Liver (tissue), 9 donors: ENCODE data around the gene FOXN3. TPM values are rescaled to one million over a fixed set of nuclear protein-coding genes. Genes with fewer than 3 reads are reported as not detected.

Source experiments
- DNase-seq: peaks from one replicate; pipeline ENCODE4 v3.0.0-alpha.2; 2017; ENCODE audit warnings: low spot score
- H3K27ac ChIP-seq, 2 donors: one replicate each; pipeline ENCODE4 v1.7.0; 2013; ENCODE audit warnings: inconsistent platforms in 2 of 2, low read length in 2 of 2, control low read depth in 1 of 2, low read depth in 1 of 2, mild to moderate bottlenecking in 1 of 2
- H3K27me3 ChIP-seq, 4 donors: one replicate each; pipeline versions ENCODE4 v1.6.1 to v1.7.0; 2013; ENCODE audit warnings: low read length in 3 of 4, inconsistent platforms in 1 of 4, mild to moderate bottlenecking in 1 of 4, moderate library complexity in 1 of 4; ENCODE audit not compliant: control insufficient read depth in 4 of 4, insufficient read depth in 4 of 4
- H3K36me3 ChIP-seq, 4 donors: one replicate each; pipeline versions ENCODE4 v1.6.1 to v1.7.0; 2013; ENCODE audit warnings: low read length in 3 of 4, mild to moderate bottlenecking in 3 of 4, low read depth in 1 of 4, moderate library complexity in 1 of 4; ENCODE audit not compliant: control insufficient read depth in 4 of 4, insufficient read depth in 3 of 4
- H3K4me1 ChIP-seq, 4 donors: one replicate each; pipeline versions ENCODE4 v1.6.1 to v1.7.0; 2013; ENCODE audit warnings: low read length in 3 of 4, mild to moderate bottlenecking in 3 of 4, moderate library complexity in 1 of 4; ENCODE audit not compliant: control insufficient read depth in 4 of 4, insufficient read depth in 4 of 4
- H3K4me3 ChIP-seq, 3 donors: one replicate each; pipeline versions ENCODE4 v1.6.1 to v1.7.0; 2013; ENCODE audit warnings: low read length in 3 of 3, control low read depth in 1 of 3, low read depth in 1 of 3, mild to moderate bottlenecking in 1 of 3
- H3K9ac ChIP-seq, 2 donors: one replicate each; pipeline ENCODE4 v1.7.0; 2013; ENCODE audit warnings: low read length in 2 of 2, mild to moderate bottlenecking in 2 of 2, moderate library complexity in 2 of 2, control low read depth in 1 of 2, low read depth in 1 of 2
- H3K9me3 ChIP-seq, 4 donors: one replicate each; pipeline versions ENCODE4 v1.6.1 to v1.7.0; 2013; ENCODE audit warnings: low read length in 3 of 4; ENCODE audit not compliant: control insufficient read depth in 4 of 4
- ATF3 ChIP-seq: IDR thresholded peaks from 2 replicates; pipeline ENCODE4 v1.6.1; 2016; ENCODE audit warnings: antibody characterized with exemption
- CTCF ChIP-seq: fragments of 150-350 bp; IDR thresholded peaks from 2 replicates; pipeline ENCODE4 v1.5.1; 2017; ENCODE audit warnings: improper control_type of control experiment, low read depth, low read length; ENCODE audit not compliant: missing input control
- EGR1 ChIP-seq, 2 donors: IDR thresholded peaks; 2 replicates each; pipeline ENCODE4 v1.6.1; 2016 to 2018; ENCODE audit warnings: antibody characterized with exemption in 2 of 2, low read depth in 2 of 2
- FOXA1 ChIP-seq: IDR thresholded peaks from 2 replicates; pipeline ENCODE4 v1.6.1; 2016; ENCODE audit warnings: antibody characterized with exemption
- FOXA2 ChIP-seq: IDR thresholded peaks from 2 replicates; pipeline ENCODE4 v1.6.1; 2016; ENCODE audit warnings: antibody characterized with exemption
- GABPA ChIP-seq, 2 donors: IDR thresholded peaks in 1 of 2; conservative IDR thresholded peaks in 1 of 2; 2 replicates each; pipeline ENCODE4 v1.6.1; 2016; ENCODE audit warnings: antibody characterized with exemption in 2 of 2, mild to moderate bottlenecking in 1 of 2, moderate library complexity in 1 of 2
- HNF4A ChIP-seq, 2 donors: conservative IDR thresholded peaks; 2 replicates each; pipeline ENCODE4 v1.6.1; 2016; ENCODE audit warnings: antibody characterized with exemption in 2 of 2, mild to moderate bottlenecking in 2 of 2
- HNF4G ChIP-seq: IDR thresholded peaks from 2 replicates; pipeline ENCODE4 v1.6.1; 2016; ENCODE audit warnings: antibody characterized with exemption
- JUND ChIP-seq, 2 donors: IDR thresholded peaks; 2 replicates each; pipeline ENCODE4 v1.6.1; 2016; ENCODE audit warnings: antibody characterized with exemption in 2 of 2
- MAX ChIP-seq: IDR thresholded peaks from 2 replicates; pipeline ENCODE4 v1.6.1; 2016; ENCODE audit warnings: antibody characterized with exemption
- NR2F2 ChIP-seq: IDR thresholded peaks from 2 replicates; pipeline ENCODE4 v1.6.1; 2016; ENCODE audit warnings: antibody characterized with exemption
- RAD21 ChIP-seq, 2 donors: IDR thresholded peaks; 2 replicates each; pipeline ENCODE4 v1.6.1; 2016; ENCODE audit warnings: antibody characterized with exemption in 2 of 2, mild to moderate bottlenecking in 2 of 2
- REST ChIP-seq: IDR thresholded peaks from 2 replicates; pipeline ENCODE4 v1.6.1; 2016; ENCODE audit warnings: antibody characterized with exemption, mild to moderate bottlenecking
- RXRA ChIP-seq, 2 donors: IDR thresholded peaks; 2 replicates each; pipeline ENCODE4 v1.6.1; 2017 to 2018; ENCODE audit warnings: antibody characterized with exemption in 2 of 2, mild to moderate bottlenecking in 1 of 2
- SP1 ChIP-seq: IDR thresholded peaks from 2 replicates; pipeline ENCODE4 v1.6.1; 2018; ENCODE audit warnings: antibody characterized with exemption, mild to moderate bottlenecking
- TAF1 ChIP-seq: conservative IDR thresholded peaks from 2 replicates; pipeline ENCODE4 v1.6.1; 2016; ENCODE audit warnings: antibody characterized with exemption, mild to moderate bottlenecking
- YY1 ChIP-seq: IDR thresholded peaks from 2 replicates; pipeline ENCODE4 v1.6.1; 2016; ENCODE audit warnings: antibody characterized with exemption, mild to moderate bottlenecking
- ZBTB33 ChIP-seq: IDR thresholded peaks from 2 replicates; pipeline ENCODE4 v1.6.1; 2016; ENCODE audit warnings: antibody characterized with exemption
- WGBS: extraction: QIAGEN DNeasy Blood & Tissue Kit; methylation state at CpG from one replicate; pipeline ENCODE4 v1.1.7; 2013; 5-methylcytosine and 5-hydroxymethylcytosine counted together
- polyA plus RNA-seq, 2 donors: library from polyadenylated mRNA; stranded (reverse) in 1 of 2; unstranded in 1 of 2; fragments of 200-250 nt in 1 of 2; fragments of >200 nt in 1 of 2; fragmentation: Nextera tagmentation in 1 of 2; extraction: Ambion mirVana in 1 of 2; gene quantifications; one replicate each; pipeline versions ENCODE4 v1.2.1 to v1.2.3, GENCODE V29; 2013 to 2015
- total RNA-seq, 2 donors: library from RNA; depleted of rRNA; stranded (reverse); fragments of >200 nt; gene quantifications; one replicate each; pipeline ENCODE4 v1.2.3, GENCODE V29; 2014
- donor health status: healthy.
- donor health status: healthy.
- donor health status: healthy.
- donor health status: healthy.
- donor health status: healthy.

FOXN3 gene
- total and polyA plus RNA-seq, 4 donors = 17.8 to 44.8 (median 35.3) TPM

- no peak for DNase-seq
- 97% methylated on average over 7 of the region's 7 CpGs for WGBS
- TF ChIP-seq JUND (IDR thresholded peaks at IDR 0.05) (no peak), HNF4A (conservative IDR thresholded peaks at IDR 0.05) (no peak), FOXA1 (no peak), TAF1 (no peak), RAD21 (IDR thresholded peaks at IDR 0.05) (no peak), GABPA (IDR thresholded peaks at IDR 0.05 in 1 of 2, conservative IDR thresholded peaks at IDR 0.05 in 1 of 2) (no peak), SP1 (no peak), RXRA (IDR thresholded peaks at IDR 0.05) (no peak), MAX (no peak), ZBTB33 (no peak), NR2F2 (no peak), HNF4G (no peak), ATF3 (no peak)
Observed at GRCh38 chr14:89266754-89267153, 150.3 kb downstream of the FOXN3 start.

GRCh38 chr14:89265234-89265633 lies 151.8 kb downstream of the FOXN3 start:
- H3K4me1 ChIP-seq = peaks cover 0 to 19% (median 8%) of the 10 kb centered on the region in 4 donors

More at GRCh38 chr14:89266754-89267153, 150.3 kb downstream of the FOXN3 start:
- no peak overlapping the region for H3K4me3 ChIP-seq
- no peak overlapping the region for H3K9ac ChIP-seq
- H3K27me3 ChIP-seq = no peaks in the 10 kb centered on the region
- H3K9me3 ChIP-seq = no peaks in the 10 kb centered on the region
- H3K27ac ChIP-seq = no peak overlapping the region
- peaks cover 0 to 25% (median 10%) of the 10 kb centered on the region in 4 donors for H3K4me1 ChIP-seq
- no peaks in the 10 kb centered on the region for H3K36me3 ChIP-seq

More at GRCh38 chr14:89265234-89265633, 151.8 kb downstream of the FOXN3 start:
- Histone ChIP-seq H3K27me3 (no peaks in the 10 kb centered on the region), H3K9me3 (no peaks in the 10 kb centered on the region), H3K4me3 (no peak overlapping the region), H3K27ac (no peak overlapping the region), H3K9ac (no peak overlapping the region), H3K36me3 (no peaks in the 10 kb centered on the region)
- WGBS = 97% methylated on average over 4 of the region's 4 CpGs
- DNase-seq = no peak
- TF ChIP-seq REST (no peak), FOXA2 (no peak), NR2F2 (no peak), ZBTB33 (no peak), TAF1 (no peak), EGR1 (IDR thresholded peaks at IDR 0.05; ENCODE audit: low read depth in 2 of 2) (no peak), FOXA1 (no peak), YY1 (no peak), RXRA (IDR thresholded peaks at IDR 0.05) (no peak), SP1 (no peak), HNF4A (conservative IDR thresholded peaks at IDR 0.05) (no peak), CTCF (no peak), GABPA (IDR thresholded peaks at IDR 0.05 in 1 of 2, conservative IDR thresholded peaks at IDR 0.05 in 1 of 2) (no peak)
